Measurements from ENCODE around the gene NDUFA6. TPM values are rescaled to one million over a fixed set of nuclear protein-coding genes. Genes with fewer than 3 reads are reported as not detected.
"Not testable (repeated sequence)": the region's sequence is repeated elsewhere in the genome, so short reads cannot be mapped to it uniquely, and the experiment has no call there.

NDUFA6 gene
- total RNA-seq, 3 donors from 2014 or later, result 37.3 to 61.1 (median 45.2) TPM

DNA sequence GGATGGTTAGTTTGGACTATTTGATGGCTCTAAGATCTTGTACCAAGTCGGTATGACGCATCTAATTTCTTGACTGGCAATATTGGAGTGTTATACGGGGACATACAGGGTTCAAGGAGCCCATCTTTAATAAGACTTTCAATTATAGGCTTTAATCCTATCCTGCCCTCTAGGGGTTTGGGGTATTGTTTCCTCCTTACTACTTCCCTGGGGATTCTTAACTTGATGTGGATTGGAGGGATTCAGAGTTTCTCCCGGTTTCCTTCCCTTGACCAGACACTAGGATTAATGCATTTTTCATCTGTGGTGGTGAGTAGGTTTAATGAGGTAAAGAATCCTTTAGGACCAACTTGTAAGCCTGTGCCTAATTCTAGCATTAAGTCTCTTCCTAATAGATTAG is 21.2 kb upstream of the NDUFA6 start:
- intact Hi-C loops (cut with DNase I; ENCODE audit: low total_unique reads), result no loop called here

DNA sequence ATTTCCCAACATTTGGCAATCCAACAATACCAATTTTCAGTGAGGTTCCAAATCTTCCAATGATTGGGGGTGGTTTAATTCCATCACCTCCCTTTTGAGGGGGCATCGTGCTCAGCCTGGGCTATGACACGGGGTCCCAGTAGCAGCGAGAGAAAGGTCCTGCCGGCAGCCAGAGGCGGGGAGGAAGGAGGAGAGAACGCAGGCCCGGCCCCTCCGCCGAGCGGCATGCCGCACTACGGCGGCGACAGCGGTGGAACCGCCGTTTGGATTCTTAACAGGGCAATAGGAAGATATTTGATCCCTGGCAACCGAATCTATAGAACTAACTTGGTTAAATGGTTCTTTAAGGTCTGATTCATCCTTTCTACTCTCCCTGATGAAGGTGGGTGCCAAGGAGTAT is 18.3 kb upstream of the NDUFA6 start:
- no peaks in the 10 kb centered on the region for H3K27me3 ChIP-seq
- intact Hi-C loops (cut with DNase I; ENCODE audit: low total_unique reads), result no loop called here
- TF ChIP-seq, protein P1, sequence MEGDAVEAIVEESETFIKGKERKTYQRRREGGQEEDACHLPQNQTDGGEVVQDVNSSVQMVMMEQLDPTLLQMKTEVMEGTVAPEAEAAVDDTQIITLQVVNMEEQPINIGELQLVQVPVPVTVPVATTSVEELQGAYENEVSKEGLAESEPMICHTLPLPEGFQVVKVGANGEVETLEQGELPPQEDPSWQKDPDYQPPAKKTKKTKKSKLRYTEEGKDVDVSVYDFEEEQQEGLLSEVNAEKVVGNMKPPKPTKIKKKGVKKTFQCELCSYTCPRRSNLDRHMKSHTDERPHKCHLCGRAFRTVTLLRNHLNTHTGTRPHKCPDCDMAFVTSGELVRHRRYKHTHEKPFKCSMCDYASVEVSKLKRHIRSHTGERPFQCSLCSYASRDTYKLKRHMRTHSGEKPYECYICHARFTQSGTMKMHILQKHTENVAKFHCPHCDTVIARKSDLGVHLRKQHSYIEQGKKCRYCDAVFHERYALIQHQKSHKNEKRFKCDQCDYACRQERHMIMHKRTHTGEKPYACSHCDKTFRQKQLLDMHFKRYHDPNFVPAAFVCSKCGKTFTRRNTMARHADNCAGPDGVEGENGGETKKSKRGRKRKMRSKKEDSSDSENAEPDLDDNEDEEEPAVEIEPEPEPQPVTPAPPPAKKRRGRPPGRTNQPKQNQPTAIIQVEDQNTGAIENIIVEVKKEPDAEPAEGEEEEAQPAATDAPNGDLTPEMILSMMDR (IDR thresholded peaks at IDR 0.05), result no peak
- TF ChIP-seq POLR2AphosphoS5 (IDR thresholded peaks at IDR 0.05), result no peak
- no peak for TF ChIP-seq POLR2A (IDR thresholded peaks at IDR 0.05)
- H3K4me1 ChIP-seq, result no peaks in the 10 kb centered on the region
- H3K27ac ChIP-seq, result no peak overlapping the region
- no peak for DNase-seq (ENCODE audit: low spot score in 2 of 2)
- H3K36me3 ChIP-seq, result no peaks in the 10 kb centered on the region
- no peak overlapping the region for H3K4me3 ChIP-seq
- peaks cover 7 to 17% of the 10 kb centered on the region in 2 donors for H3K9me3 ChIP-seq

More for the DNA sequence above, 21.2 kb upstream of the NDUFA6 start:
- Histone ChIP-seq H3K4me3 (no peak overlapping the region), H3K9me3 (peaks cover 12 to 23% of the 10 kb centered on the region in 2 donors), H3K27ac (no peak overlapping the region), H3K27me3 (no peaks in the 10 kb centered on the region), H3K36me3 (no peaks in the 10 kb centered on the region), H3K4me1 (no peaks in the 10 kb centered on the region)
- no peak for DNase-seq (ENCODE audit: low spot score in 2 of 2)
- TF ChIP-seq POLR2AphosphoS5 (IDR thresholded peaks at IDR 0.05) (no peak), POLR2A (IDR thresholded peaks at IDR 0.05) (no peak)
- TF ChIP-seq, protein P1 (IDR thresholded peaks at IDR 0.05), result no peak

DNA sequence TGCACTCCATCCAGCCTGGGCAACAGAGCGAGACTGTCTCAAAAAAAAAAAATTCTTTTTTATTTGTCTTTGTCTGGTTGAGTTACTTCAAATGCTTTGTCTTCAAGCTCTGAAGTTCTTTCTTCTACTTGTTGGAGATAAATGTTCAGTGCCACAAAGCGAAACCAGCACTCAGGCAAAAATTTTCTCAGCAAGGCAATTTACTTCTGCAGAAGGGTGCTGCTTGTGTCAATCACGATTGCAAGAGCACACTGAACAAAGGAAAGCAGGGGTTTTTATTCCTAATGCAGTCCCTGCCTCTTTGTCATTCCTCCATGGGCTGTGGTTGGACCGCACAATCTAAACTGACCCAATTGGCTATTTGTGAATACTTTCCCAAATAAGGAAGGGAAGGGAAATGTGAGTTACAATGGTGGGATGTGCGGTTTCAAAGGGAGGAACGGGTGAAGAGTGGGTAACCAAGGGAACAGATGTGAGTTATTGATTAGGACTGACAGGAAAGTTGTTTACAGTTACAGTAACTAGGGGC is 13.8 kb upstream of the NDUFA6 start:
- intact Hi-C loops (cut with DNase I; ENCODE audit: low total_unique reads); H3K27me3 ChIP-seq; H3K4me3 ChIP-seq; H3K36me3 ChIP-seq; H3K27ac ChIP-seq; DNase-seq (ENCODE audit: low spot score in 2 of 2); H3K4me1 ChIP-seq: not testable (repeated sequence)
- H3K9me3 ChIP-seq, result peaks cover 22 to 55% of the 10 kb centered on the region in 2 donors

DNA sequence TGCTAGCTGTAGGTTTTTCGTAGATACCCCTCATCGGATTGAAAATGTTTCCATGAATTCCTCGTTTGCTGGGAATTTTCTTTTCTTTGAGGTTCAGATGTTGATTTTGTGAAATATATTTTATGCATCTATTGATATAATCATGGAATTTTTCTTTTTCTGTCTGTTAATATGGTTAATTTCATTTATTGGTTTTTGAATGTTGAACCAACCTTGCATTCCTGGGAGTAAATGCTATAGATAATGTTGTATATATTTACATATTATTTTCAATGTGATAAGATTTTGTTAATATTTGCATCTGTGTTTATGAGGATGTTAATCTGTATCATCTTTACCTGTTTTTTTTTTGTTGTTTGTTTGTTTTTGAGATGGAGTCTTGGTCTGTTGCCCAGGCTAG is 10.6 kb upstream of the NDUFA6 start:
- TF ChIP-seq POLR2A (IDR thresholded peaks at IDR 0.05), result no peak
- no peak for TF ChIP-seq POLR2AphosphoS5 (IDR thresholded peaks at IDR 0.05)
- TF ChIP-seq, protein P1 (IDR thresholded peaks at IDR 0.05), result no peak
- H3K9me3 ChIP-seq, result peaks cover 26 to 58% of the 10 kb centered on the region in 2 donors
- intact Hi-C loops (cut with DNase I; ENCODE audit: low total_unique reads), result no loop called here
- no peaks in the 10 kb centered on the region for H3K4me1 ChIP-seq
- H3K27me3 ChIP-seq, result no peaks in the 10 kb centered on the region
- H3K36me3 ChIP-seq, result no peaks in the 10 kb centered on the region
- no peak overlapping the region for H3K27ac ChIP-seq
- no peak overlapping the region for H3K4me3 ChIP-seq
- no peak for DNase-seq (ENCODE audit: low spot score in 2 of 2)

DNA sequence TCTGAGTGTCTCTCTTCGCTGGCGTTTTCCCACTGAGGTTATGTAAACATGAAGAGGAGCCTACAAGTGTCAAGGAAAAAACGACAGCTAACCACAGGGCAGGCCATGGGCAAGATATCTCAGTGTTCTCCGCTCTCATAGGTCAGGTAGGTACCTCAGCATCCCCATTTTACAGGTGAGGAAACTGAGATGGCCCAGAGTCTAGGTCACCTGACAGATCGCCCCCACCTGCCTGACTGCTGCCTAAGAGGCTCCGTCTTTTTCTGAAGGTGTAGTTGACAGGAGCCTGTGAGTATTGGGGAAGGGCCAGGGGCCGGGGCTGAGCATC is 847 bp upstream of the NDUFA6 start:
- Histone ChIP-seq H3K36me3 (no peaks in the 10 kb centered on the region), H3K27ac (peak overlapping the region; percentile 96 to 97), H3K9me3 (no peaks in the 10 kb centered on the region), H3K4me1 (no peaks in the 10 kb centered on the region), H3K27me3 (no peaks in the 10 kb centered on the region), H3K4me3 (peak overlapping the region; percentile 70 to 95 (median 73))
- DNase-seq (ENCODE audit: low spot score in 2 of 2), result no peak
- TF ChIP-seq, protein P1 (IDR thresholded peaks at IDR 0.05), result no peak
- TF ChIP-seq POLR2A (IDR thresholded peaks at IDR 0.05) (no peak), POLR2AphosphoS5 (IDR thresholded peaks at IDR 0.05) (no peak)
- intact Hi-C loops (cut with DNase I; ENCODE audit: low total_unique reads), result loop anchor here (2.0 kb wide), 1 partner anchor 347 kb away; no protein-coding TSS in a partner anchor

DNA sequence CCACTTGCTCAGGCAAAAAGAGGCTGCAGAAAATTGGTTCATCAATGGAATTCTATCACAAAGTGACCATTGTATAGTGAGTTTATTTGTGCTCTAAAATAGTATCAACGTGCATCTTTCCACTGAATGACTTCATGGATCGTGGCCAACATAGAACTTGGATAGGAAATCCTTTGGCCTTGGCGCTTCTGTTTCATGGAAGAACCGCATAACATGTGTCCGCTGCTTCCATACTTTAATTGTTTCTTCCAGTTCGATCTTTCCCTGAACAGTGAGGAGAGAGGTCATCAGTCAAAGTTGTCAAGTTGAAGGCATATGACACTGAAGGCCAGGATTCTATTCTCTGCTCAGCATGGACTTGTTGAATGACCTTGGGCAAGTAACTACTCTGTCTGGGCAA is 4.5 kb downstream of the NDUFA6 start:
- Histone ChIP-seq H3K36me3 (no peaks in the 10 kb centered on the region), H3K4me3 (no peak overlapping the region), H3K9me3 (no peaks in the 10 kb centered on the region), H3K27ac (no peak overlapping the region), H3K27me3 (no peaks in the 10 kb centered on the region), H3K4me1 (peaks cover 0 to 5% of the 10 kb centered on the region in 2 donors)
- TF ChIP-seq, protein P1 (IDR thresholded peaks at IDR 0.05), result no peak
- no peak for TF ChIP-seq POLR2A (IDR thresholded peaks at IDR 0.05)
- no peak for TF ChIP-seq POLR2AphosphoS5 (IDR thresholded peaks at IDR 0.05)
- no peak for DNase-seq (ENCODE audit: low spot score in 2 of 2)
- intact Hi-C loops (cut with DNase I; ENCODE audit: low total_unique reads), result no loop called here
